SK-N-SH treated with all-trans-retinoic acid at 6 μM for 48 hours (cell line): Measurements from ENCODE around the gene GBF1.

Experiments used
- ATAC-seq: fragments of 200-7000 bp; cut with Tn5 transposase; 3 replicates; pipeline ENCODE4 v1.9.1; 2020; ENCODE audit warnings: mild to moderate bottlenecking, moderate library complexity
- ARNTL ChIP-seq: fragments of 450-650 bp; formaldehyde crosslinking; IDR thresholded peaks from 2 replicates; pipeline ENCODE4 v1.5.0; 2020; ENCODE audit warnings: low read depth, mild to moderate bottlenecking, moderate library complexity, borderline replicate concordance
- BACH2 ChIP-seq: fragments of 250-450 bp; sonication (Bioruptor Pico); IDR thresholded peaks from 2 replicates; pipeline ENCODE4 v1.9.0; 2021; ENCODE audit warnings: mild to moderate bottlenecking, borderline replicate concordance
- CSDC2 ChIP-seq: fragments of 250-450 bp; sonication (Bioruptor Pico); IDR thresholded peaks from 2 replicates; pipeline ENCODE4 v1.5.0; 2020; ENCODE audit warnings: mild to moderate bottlenecking, moderate library complexity
- ESRRG ChIP-seq: fragments of 250-450 bp; sonication (Bioruptor Pico); IDR thresholded peaks from 2 replicates; pipeline ENCODE4 v1.6.1; 2021; ENCODE audit warnings: mild to moderate bottlenecking
- GLIS3 ChIP-seq: fragments of 250-450 bp; sonication (Bioruptor Pico); IDR thresholded peaks from 2 replicates; pipeline ENCODE4 v1.5.0; 2020; ENCODE audit warnings: mild to moderate bottlenecking, moderate library complexity
- ISL1 ChIP-seq: fragments of 250-450 bp; sonication (Bioruptor Pico); IDR thresholded peaks from 2 replicates; pipeline ENCODE4 v2.1.2; 2022; ENCODE audit warnings: mild to moderate bottlenecking, moderate library complexity
- OSR1 ChIP-seq: fragments of 250-450 bp; sonication (Bioruptor Pico); IDR thresholded peaks from 2 replicates; pipeline ENCODE4 v1.8.0; 2022; ENCODE audit warnings: moderate library complexity, mild to moderate bottlenecking, inconsistent platforms
- POU6F1 ChIP-seq: fragments of 250-450 bp; sonication (Bioruptor Pico); IDR thresholded peaks from 2 replicates; pipeline ENCODE4 v1.8.0; 2021; ENCODE audit warnings: low read depth, mild to moderate bottlenecking, moderate library complexity, borderline replicate concordance
- PPARA ChIP-seq: fragments of 250-450 bp; sonication (Bioruptor Pico); IDR thresholded peaks from 2 replicates; pipeline ENCODE4 v1.5.0; 2020; ENCODE audit warnings: mild to moderate bottlenecking, borderline replicate concordance
- RARB ChIP-seq: fragments of 250-450 bp; sonication (Bioruptor Pico); IDR thresholded peaks from 2 replicates; pipeline ENCODE4 v1.8.0; 2021; ENCODE audit warnings: mild to moderate bottlenecking, moderate library complexity
- SNAI2 ChIP-seq: fragments of 250-450 bp; sonication (Bioruptor Pico); IDR thresholded peaks from 2 replicates; pipeline ENCODE4 v1.5.0; 2020; ENCODE audit warnings: mild to moderate bottlenecking, moderate library complexity
- TCF4 ChIP-seq: fragments of 250-450 bp; sonication (Bioruptor Pico); IDR thresholded peaks from 2 replicates; pipeline ENCODE4 v1.8.0; 2021; ENCODE audit warnings: mild to moderate bottlenecking, moderate library complexity, borderline replicate concordance
- TOX ChIP-seq: fragments of 250-450 bp; sonication (Bioruptor Pico); IDR thresholded peaks from 2 replicates; pipeline ENCODE4 v1.8.0; 2021; ENCODE audit warnings: mild to moderate bottlenecking, moderate library complexity, borderline replicate concordance
- ZC3H10 ChIP-seq: fragments of 250-450 bp; sonication (Bioruptor Pico); IDR thresholded peaks from 2 replicates; pipeline ENCODE4 v1.5.1; 2021; ENCODE audit warnings: mild to moderate bottlenecking, moderate library complexity
- ZFP3 ChIP-seq: fragments of 250-450 bp; sonication (Bioruptor Pico); IDR thresholded peaks from 2 replicates; pipeline ENCODE4 v1.5.0; 2020; ENCODE audit warnings: mild to moderate bottlenecking, moderate library complexity
- ZFP30 ChIP-seq: fragments of 450-650 bp; formaldehyde crosslinking; IDR thresholded peaks from 2 replicates; pipeline ENCODE4 v1.5.0; 2022; ENCODE audit warnings: mild to moderate bottlenecking, moderate library complexity
- ZNF565 ChIP-seq: fragments of 450-650 bp; formaldehyde crosslinking; conservative IDR thresholded peaks from 2 replicates; pipeline ENCODE4 v1.5.0; 2020; ENCODE audit warnings: low read depth, mild to moderate bottlenecking, moderate library complexity
- ZNF70 ChIP-seq: fragments of 450-650 bp; formaldehyde crosslinking; IDR thresholded peaks from 2 replicates; pipeline ENCODE4 v1.5.0; 2020; ENCODE audit warnings: mild to moderate bottlenecking, moderate library complexity
- ZNF8 ChIP-seq: fragments of 450-650 bp; formaldehyde crosslinking; IDR thresholded peaks from 2 replicates; pipeline ENCODE4 v1.5.0; 2020; ENCODE audit warnings: mild to moderate bottlenecking, moderate library complexity
- TF ChIP-seq, protein P1 (sequence below): fragments of 250-450 bp; sonication (Bioruptor Pico); IDR thresholded peaks from 2 replicates; pipeline ENCODE4 v1.5.0; 2020; ENCODE audit warnings: mild to moderate bottlenecking, moderate library complexity
- TF ChIP-seq, protein P2 (sequence below): fragments of 250-450 bp; sonication (Bioruptor Pico); IDR thresholded peaks from 2 replicates; pipeline ENCODE4 v1.5.1; 2020; ENCODE audit warnings: low read depth, mild to moderate bottlenecking, moderate library complexity
- TF ChIP-seq, protein P3 (sequence below): fragments of 250-450 bp; sonication (Bioruptor Pico); IDR thresholded peaks from 2 replicates; pipeline ENCODE4 v1.5.1; 2021; ENCODE audit warnings: mild to moderate bottlenecking, moderate library complexity

Gene GBF1

GRCh38 chr10:102240467-102241031 lies 4.8 kb upstream of the GBF1 start:
- TF ChIP-seq ZFP3, result peak; percentile 59; the same call in 1 of the 2 replicates
- no peak for TF ChIP-seq ZNF565 (CRISPR knock-in tag)
- TF ChIP-seq, all 23 proteins: peak for 1
- ATAC-seq, result no peak

DNA sequence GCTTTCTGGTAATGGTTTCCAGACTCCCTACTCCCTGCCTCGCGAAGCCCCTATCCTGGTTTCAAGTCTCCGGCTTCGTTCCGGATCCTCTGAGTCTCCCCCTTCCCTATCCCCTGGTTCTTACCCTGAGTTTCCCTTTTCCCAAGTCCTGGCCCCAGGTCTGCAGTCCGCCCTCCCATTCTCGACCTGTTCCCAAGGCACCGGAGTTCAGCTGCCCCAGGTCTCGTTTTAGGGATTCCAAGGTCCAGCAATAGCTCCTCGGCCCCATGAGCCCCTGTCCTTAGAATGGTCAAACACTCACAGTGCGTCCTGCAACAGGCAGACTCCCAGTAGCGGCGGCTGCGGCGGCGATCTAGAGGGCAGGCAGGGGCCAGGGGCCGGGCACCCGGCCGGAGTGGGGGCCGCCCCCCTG lies 4.3 kb upstream of the GBF1 start:
- TF ChIP-seq CSDC2 (no peak), ZNF8 (CRISPR knock-in tag) (no peak), ARNTL (CRISPR knock-in tag) (no peak), GLIS3 (no peak), ZFP30 (CRISPR knock-in tag) (no peak), TCF4 (CRISPR knock-in tag) (no peak), ZC3H10 (CRISPR knock-in tag) (no peak), TOX (CRISPR knock-in tag) (no peak), ISL1 (no peak), RARB (CRISPR knock-in tag) (no peak), ZNF565 (CRISPR knock-in tag) (no peak), ZNF70 (CRISPR knock-in tag) (no peak), BACH2 (CRISPR knock-in tag) (no peak), POU6F1 (CRISPR knock-in tag) (no peak), ZFP3 (no peak), SNAI2 (CRISPR knock-in tag) (no peak), OSR1 (CRISPR knock-in tag) (no peak)
- TF ChIP-seq, protein P1, sequence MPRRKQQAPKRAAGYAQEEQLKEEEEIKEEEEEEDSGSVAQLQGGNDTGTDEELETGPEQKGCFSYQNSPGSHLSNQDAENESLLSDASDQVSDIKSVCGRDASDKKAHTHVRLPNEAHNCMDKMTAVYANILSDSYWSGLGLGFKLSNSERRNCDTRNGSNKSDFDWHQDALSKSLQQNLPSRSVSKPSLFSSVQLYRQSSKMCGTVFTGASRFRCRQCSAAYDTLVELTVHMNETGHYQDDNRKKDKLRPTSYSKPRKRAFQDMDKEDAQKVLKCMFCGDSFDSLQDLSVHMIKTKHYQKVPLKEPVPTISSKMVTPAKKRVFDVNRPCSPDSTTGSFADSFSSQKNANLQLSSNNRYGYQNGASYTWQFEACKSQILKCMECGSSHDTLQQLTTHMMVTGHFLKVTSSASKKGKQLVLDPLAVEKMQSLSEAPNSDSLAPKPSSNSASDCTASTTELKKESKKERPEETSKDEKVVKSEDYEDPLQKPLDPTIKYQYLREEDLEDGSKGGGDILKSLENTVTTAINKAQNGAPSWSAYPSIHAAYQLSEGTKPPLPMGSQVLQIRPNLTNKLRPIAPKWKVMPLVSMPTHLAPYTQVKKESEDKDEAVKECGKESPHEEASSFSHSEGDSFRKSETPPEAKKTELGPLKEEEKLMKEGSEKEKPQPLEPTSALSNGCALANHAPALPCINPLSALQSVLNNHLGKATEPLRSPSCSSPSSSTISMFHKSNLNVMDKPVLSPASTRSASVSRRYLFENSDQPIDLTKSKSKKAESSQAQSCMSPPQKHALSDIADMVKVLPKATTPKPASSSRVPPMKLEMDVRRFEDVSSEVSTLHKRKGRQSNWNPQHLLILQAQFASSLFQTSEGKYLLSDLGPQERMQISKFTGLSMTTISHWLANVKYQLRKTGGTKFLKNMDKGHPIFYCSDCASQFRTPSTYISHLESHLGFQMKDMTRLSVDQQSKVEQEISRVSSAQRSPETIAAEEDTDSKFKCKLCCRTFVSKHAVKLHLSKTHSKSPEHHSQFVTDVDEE (CRISPR knock-in tag), result no peak
- TF ChIP-seq, protein P2, sequence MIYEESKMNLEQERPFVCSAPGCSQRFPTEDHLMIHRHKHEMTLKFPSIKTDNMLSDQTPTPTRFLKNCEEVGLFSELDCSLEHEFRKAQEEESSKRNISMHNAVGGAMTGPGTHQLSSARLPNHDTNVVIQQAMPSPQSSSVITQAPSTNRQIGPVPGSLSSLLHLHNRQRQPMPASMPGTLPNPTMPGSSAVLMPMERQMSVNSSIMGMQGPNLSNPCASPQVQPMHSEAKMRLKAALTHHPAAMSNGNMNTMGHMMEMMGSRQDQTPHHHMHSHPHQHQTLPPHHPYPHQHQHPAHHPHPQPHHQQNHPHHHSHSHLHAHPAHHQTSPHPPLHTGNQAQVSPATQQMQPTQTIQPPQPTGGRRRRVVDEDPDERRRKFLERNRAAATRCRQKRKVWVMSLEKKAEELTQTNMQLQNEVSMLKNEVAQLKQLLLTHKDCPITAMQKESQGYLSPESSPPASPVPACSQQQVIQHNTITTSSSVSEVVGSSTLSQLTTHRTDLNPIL, result no peak
- TF ChIP-seq, protein P3, sequence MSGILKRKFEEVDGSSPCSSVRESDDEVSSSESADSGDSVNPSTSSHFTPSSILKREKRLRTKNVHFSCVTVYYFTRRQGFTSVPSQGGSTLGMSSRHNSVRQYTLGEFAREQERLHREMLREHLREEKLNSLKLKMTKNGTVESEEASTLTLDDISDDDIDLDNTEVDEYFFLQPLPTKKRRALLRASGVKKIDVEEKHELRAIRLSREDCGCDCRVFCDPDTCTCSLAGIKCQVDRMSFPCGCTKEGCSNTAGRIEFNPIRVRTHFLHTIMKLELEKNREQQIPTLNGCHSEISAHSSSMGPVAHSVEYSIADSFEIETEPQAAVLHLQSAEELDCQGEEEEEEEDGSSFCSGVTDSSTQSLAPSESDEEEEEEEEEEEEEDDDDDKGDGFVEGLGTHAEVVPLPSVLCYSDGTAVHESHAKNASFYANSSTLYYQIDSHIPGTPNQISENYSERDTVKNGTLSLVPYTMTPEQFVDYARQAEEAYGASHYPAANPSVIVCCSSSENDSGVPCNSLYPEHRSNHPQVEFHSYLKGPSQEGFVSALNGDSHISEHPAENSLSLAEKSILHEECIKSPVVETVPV (CRISPR knock-in tag), result no peak
- no peak; the same call in 2 of the 3 replicates for ATAC-seq

DNA sequence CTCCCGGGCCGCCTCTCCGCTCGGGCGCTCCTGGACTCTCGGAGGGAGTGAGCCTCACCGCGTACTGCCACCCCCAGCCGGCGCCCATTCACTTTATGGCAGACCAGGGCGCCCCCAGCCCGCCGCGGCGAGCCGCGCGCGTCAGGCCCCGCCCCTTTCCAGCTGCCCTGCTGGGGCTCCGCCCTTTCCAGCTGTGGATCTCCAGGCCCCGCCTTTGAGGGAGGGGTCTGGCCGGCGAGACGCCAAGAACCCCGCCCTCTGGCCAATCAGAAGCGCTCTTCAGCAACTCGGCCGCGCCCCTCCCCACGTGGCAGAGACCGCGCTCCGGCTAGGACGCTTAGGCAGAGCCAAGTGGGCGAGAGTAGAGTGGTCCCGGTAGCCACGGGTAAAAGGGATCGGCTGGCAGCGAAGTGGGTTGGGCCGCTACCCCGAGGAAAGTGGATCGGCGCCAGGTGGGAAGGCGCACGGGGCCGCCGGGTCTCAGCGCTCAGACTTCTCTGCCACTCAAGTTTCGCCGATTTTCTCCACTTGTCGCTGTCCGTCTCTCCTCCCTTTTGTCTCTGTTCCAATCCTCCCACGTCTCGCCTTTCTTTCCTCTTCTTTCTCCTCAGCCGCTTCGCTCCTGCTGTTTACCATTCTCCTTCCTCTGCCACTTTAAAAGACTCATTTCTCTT lies 3.8 kb upstream of the GBF1 start, which contains the start of gene PITX3:
Gene PITX3, minus strand, starts transcription at position 69 of the 674 bp plus-strand sequence. CDS start 9,432 bp downstream, outside the sequence.
- peak; percentile 26 for ATAC-seq
- TF ChIP-seq GLIS3 (no peak), ISL1 (no peak), ZNF8 (CRISPR knock-in tag) (no peak), OSR1 (CRISPR knock-in tag) (no peak), ZFP30 (CRISPR knock-in tag) (no peak), ZNF565 (CRISPR knock-in tag) (no peak), TCF4 (CRISPR knock-in tag) (no peak), PPARA (CRISPR knock-in tag) (no peak), ARNTL (CRISPR knock-in tag) (no peak), BACH2 (CRISPR knock-in tag) (no peak), ZNF70 (CRISPR knock-in tag) (no peak), ESRRG (CRISPR knock-in tag) (no peak)
- TF ChIP-seq, protein P3 (CRISPR knock-in tag), result no peak
- TF ChIP-seq, protein P2, result no peak
- TF ChIP-seq, protein P1 (CRISPR knock-in tag), result no peak
